Measurements from ENCODE around the gene ATAD3A. TPM values are rescaled to one million over a fixed set of nuclear protein-coding genes. Genes with fewer than 3 reads are reported as not detected.
A peak's percentile ranks its signal among the peaks of the same experiment; 100 is the strongest.

ATAD3A gene
- total and polyA plus RNA-seq, 12 donors: 7.8 to 46.3 (median 28.7) TPM

GRCh38 chr1:1540090-1540817, 28.3 kb downstream of the ATAD3A start, which contains the start of gene TMEM240:
TMEM240 (minus strand) TSS chr1:1540624; CDS start chr1:1540346, 278 bp downstream.
- WGBS, 4 donors: 1% methylated on average over 14 to 82 of the region's 100 CpGs; no CpG with 5 or more reads in 1 of the 4 donors

GRCh38 chr1:1540818-1541628, 29.1 kb downstream of the ATAD3A start:
- no peaks in the 10 kb centered on the region for H3K27me3 ChIP-seq
- H3K36me3 ChIP-seq (replicated peaks in 1 of 2): peaks cover 0 to 3% of the 10 kb centered on the region in 2 donors
- DNase-seq: peak in 1 of 7 donors; percentile 34

More at GRCh38 chr1:1540090-1540817, 28.3 kb downstream of the ATAD3A start, which contains the start of gene TMEM240:
- H3K27ac ChIP-seq: peak within 1 kb of the TSS in 2 of 5 donors; percentile 33 to 61
- peak within 1 kb of the TSS in 2 of 4 donors; percentile 18 to 87 for H3K4me3 ChIP-seq
- intact Hi-C loops (cut with DNase I): no loop called here
- H3K27me3 ChIP-seq: no peaks in the 10 kb centered on the region
- no peaks in the 10 kb centered on the region for H3K9me3 ChIP-seq (replicated peaks in 1 of 3)
- peaks cover 0 to 3% of the 10 kb centered on the region in 2 donors for H3K36me3 ChIP-seq (replicated peaks in 1 of 2)
- DNase-seq: peak; percentile 69 to 88 (median 84)
- TF ChIP-seq POLR2A (IDR thresholded peaks at IDR 0.05): no peak
- TF ChIP-seq CTCF (IDR thresholded peaks at IDR 0.05): no peak
- H3K4me1 ChIP-seq (replicated peaks in 1 of 2): peaks cover 19 to 23% of the 10 kb centered on the region in 2 donors

GRCh38 chr1:1541956-1542765, 30.2 kb downstream of the ATAD3A start:
- intact Hi-C loops (cut with DNase I): no loop called here
- DNase-seq: peak; percentile 78 to 89 (median 88)
- TF ChIP-seq CTCF (IDR thresholded peaks at IDR 0.05): no peak
- TF ChIP-seq POLR2A (IDR thresholded peaks at IDR 0.05): no peak
- Histone ChIP-seq H3K36me3 (replicated peaks in 1 of 2) (peaks cover 0 to 3% of the 10 kb centered on the region in 2 donors), H3K4me3 (no peak overlapping the region), H3K27me3 (no peaks in the 10 kb centered on the region), H3K27ac (peak overlapping the region in 4 of 5 donors; percentile 13 to 95 (median 51)), H3K4me1 (replicated peaks in 1 of 2) (peaks cover 19 to 23% of the 10 kb centered on the region in 2 donors), H3K9me3 (replicated peaks in 1 of 3) (no peaks in the 10 kb centered on the region)
- 75 to 88% (median 81%) methylated on average over 17 to 37 of the region's 37 CpGs for WGBS, 4 donors

More at GRCh38 chr1:1540818-1541628, 29.1 kb downstream of the ATAD3A start:
- H3K9me3 ChIP-seq (replicated peaks in 1 of 3): no peaks in the 10 kb centered on the region
- H3K4me3 ChIP-seq: peak overlapping the region in 2 of 4 donors; percentile 18 to 87
- H3K27ac ChIP-seq: peak overlapping the region in 2 of 5 donors; percentile 33 to 61
- no peak for TF ChIP-seq POLR2A (IDR thresholded peaks at IDR 0.05)
- no peak for TF ChIP-seq CTCF (IDR thresholded peaks at IDR 0.05)
- 46 to 98% (median 47%) methylated on average over 7 to 53 of the region's 53 CpGs for WGBS, 4 donors
- H3K4me1 ChIP-seq (replicated peaks in 1 of 2): peaks cover 19 to 23% of the 10 kb centered on the region in 2 donors
- intact Hi-C loops (cut with DNase I): no loop called here
